WTC11 (cell line): Measurements from ENCODE around the gene NEK10. TPM values are rescaled to one million over a fixed set of nuclear protein-coding genes. Genes with fewer than 3 reads are reported as not detected.
A peak's percentile ranks its signal among the peaks of the same experiment; 100 is the strongest.

Source experiments
- ATAC-seq: fragments of 200-7000 bp; cut with Tn5 transposase; 2 replicates; pipeline ENCODE4 v1.10.0; 2021; ENCODE audit warnings: mild to moderate bottlenecking, moderate library complexity
- CTCF ChIA-PET: fragments of 300-600 bp; sonication (Branson Sonifier 250); formaldehyde crosslinking; loops from one replicate; lab custom pipeline; 2021; ENCODE audit warnings: antibody characterized with exemption; lab: Charles Lee
- POLR2A ChIA-PET: fragments of 350-600 bp; sonication (Branson Sonifier 250); formaldehyde crosslinking; loops from one replicate; lab custom pipeline; 2021; ENCODE audit warnings: antibody characterized with exemption; lab: Charles Lee
- DNase-seq: peaks from one replicate; pipeline ENCODE4 v3.0.0; 2021; ENCODE audit warnings: low spot score
- H3K27ac Mint-ChIP-seq: 2 replicates; pipeline ENCODE4 v1.8.0; 2021; ENCODE audit warnings: mixed read lengths
- H3K27me3 Mint-ChIP-seq: 2 replicates; pipeline ENCODE4 v1.8.0; 2021; ENCODE audit warnings: low read depth, mild to moderate bottlenecking, moderate library complexity, mixed read lengths
- H3K36me3 Mint-ChIP-seq: 2 replicates; pipeline ENCODE4 v1.8.0; 2021; ENCODE audit warnings: mixed read lengths
- H3K4me1 Mint-ChIP-seq: 2 replicates; pipeline ENCODE4 v1.8.0; 2022; ENCODE audit warnings: mixed read lengths
- H3K4me3 Mint-ChIP-seq: 2 replicates; pipeline ENCODE4 v1.8.0; 2021; ENCODE audit warnings: mild to moderate bottlenecking, moderate library complexity, mixed read lengths
- H3K9me3 Mint-ChIP-seq: 2 replicates; pipeline ENCODE4 v1.8.0; 2021; ENCODE audit warnings: mixed read lengths
- ESRRA ChIP-seq: sonication (generic); formaldehyde crosslinking; IDR thresholded peaks from 2 replicates; pipeline ENCODE4 v1.8.1; 2022; ENCODE audit warnings: mild to moderate bottlenecking, missing genetic modification reagents, borderline replicate concordance
- GABPB1 ChIP-seq: sonication (generic); formaldehyde crosslinking; IDR thresholded peaks from 2 replicates; pipeline ENCODE4 v1.8.1; 2023; ENCODE audit warnings: mild to moderate bottlenecking, missing genetic modification reagents
- HMGA2 ChIP-seq: fragments of 250-450 bp; sonication (Bioruptor Pico); IDR thresholded peaks from 2 replicates; pipeline ENCODE4 v1.4.0; 2021; ENCODE audit warnings: mild to moderate bottlenecking, moderate library complexity
- JUN ChIP-seq: sonication (generic); formaldehyde crosslinking; IDR thresholded peaks from 2 replicates; pipeline ENCODE4 v1.8.0; 2023; ENCODE audit warnings: mild to moderate bottlenecking, missing genetic modification reagents
- MYBL2 ChIP-seq: sonication (generic); formaldehyde crosslinking; IDR thresholded peaks from 2 replicates; pipeline ENCODE4 v1.8.1; 2023; ENCODE audit warnings: mild to moderate bottlenecking, moderate library complexity, missing genetic modification reagents
- OVOL2 ChIP-seq: fragments of 250-450 bp; sonication (Bioruptor Pico); IDR thresholded peaks from 2 replicates; pipeline ENCODE4 v1.9.0; 2021; ENCODE audit warnings: mild to moderate bottlenecking, borderline replicate concordance
- RORB ChIP-seq: fragments of 250-450 bp; sonication (Bioruptor Pico); IDR thresholded peaks from 2 replicates; pipeline ENCODE4 v1.9.0; 2021; ENCODE audit warnings: mild to moderate bottlenecking
- SMAD4 ChIP-seq: sonication (generic); formaldehyde crosslinking; IDR thresholded peaks from 2 replicates; pipeline ENCODE4 v1.8.0; 2022; ENCODE audit warnings: mild to moderate bottlenecking, missing genetic modification reagents
- TP53 ChIP-seq: sonication (generic); formaldehyde crosslinking; IDR thresholded peaks from 2 replicates; pipeline ENCODE4 v1.8.1; 2023; ENCODE audit warnings: mild to moderate bottlenecking, missing genetic modification reagents
- ZNF232 ChIP-seq: sonication (generic); formaldehyde crosslinking; IDR thresholded peaks from 2 replicates; pipeline ENCODE4 v1.8.0; 2022; ENCODE audit warnings: mild to moderate bottlenecking, missing genetic modification reagents
- ZNF317 ChIP-seq: sonication (generic); formaldehyde crosslinking; IDR thresholded peaks from 2 replicates; pipeline ENCODE4 v1.8.1; 2023; ENCODE audit warnings: low read depth, mild to moderate bottlenecking, moderate library complexity, missing genetic modification reagents, borderline replicate concordance
- total RNA-seq: library from RNA; stranded (reverse); gene quantifications from 3 replicates; pipeline ENCODE4 v1.2.3, GENCODE V29; 2021
- TF ChIP-seq, protein P1 (sequence below): sonication (generic); formaldehyde crosslinking; IDR thresholded peaks from 2 replicates; pipeline ENCODE4 v1.8.0; 2022; ENCODE audit warnings: mild to moderate bottlenecking, missing genetic modification reagents
- TF ChIP-seq, protein P2 (sequence below): sonication (generic); formaldehyde crosslinking; IDR thresholded peaks from 2 replicates; pipeline ENCODE4 v1.8.1; 2022; ENCODE audit warnings: mild to moderate bottlenecking, missing genetic modification reagents, moderate library complexity, borderline replicate concordance
- TF ChIP-seq, protein P3 (sequence below): sonication (generic); formaldehyde crosslinking; IDR thresholded peaks from 2 replicates; pipeline ENCODE4 v1.8.1; 2023; ENCODE audit warnings: mild to moderate bottlenecking, missing genetic modification reagents, moderate library complexity
- TF ChIP-seq, protein P4 (sequence below): fragments of 250-450 bp; sonication (Bioruptor Pico); IDR thresholded peaks from 2 replicates; pipeline ENCODE4 v1.9.0; 2021; ENCODE audit warnings: mild to moderate bottlenecking
- TF ChIP-seq, protein P5 (sequence below): fragments of 250-450 bp; sonication (Bioruptor Pico); IDR thresholded peaks from 2 replicates; pipeline ENCODE4 v1.8.0; 2021; ENCODE audit warnings: mild to moderate bottlenecking
- TF ChIP-seq, protein P6 (sequence below): sonication (generic); formaldehyde crosslinking; IDR thresholded peaks from 2 replicates; pipeline ENCODE4 v1.8.0; 2022; ENCODE audit warnings: mild to moderate bottlenecking, missing genetic modification reagents
- TF ChIP-seq, protein P7 (sequence below): sonication (generic); formaldehyde crosslinking; IDR thresholded peaks from 2 replicates; pipeline ENCODE4 v1.8.0; 2022; ENCODE audit warnings: mild to moderate bottlenecking, missing genetic modification reagents
- TF ChIP-seq, protein P8 (sequence below): fragments of 200-600 bp; IDR thresholded peaks from 2 replicates; pipeline ENCODE4 v1.8.0; 2022; ENCODE audit warnings: antibody characterized with exemption
- TF ChIP-seq, protein P9 (sequence below): sonication (generic); formaldehyde crosslinking; IDR thresholded peaks from 2 replicates; pipeline ENCODE4 v1.8.0; 2023; ENCODE audit warnings: mild to moderate bottlenecking, missing genetic modification reagents
- TF ChIP-seq, protein P10 (sequence below): sonication (generic); formaldehyde crosslinking; IDR thresholded peaks from 2 replicates; pipeline ENCODE4 v1.8.0; 2022; ENCODE audit warnings: mild to moderate bottlenecking, missing genetic modification reagents

Gene NEK10
- total RNA-seq, 1 experiment from 2014 or later = 0.37 TPM

DNA sequence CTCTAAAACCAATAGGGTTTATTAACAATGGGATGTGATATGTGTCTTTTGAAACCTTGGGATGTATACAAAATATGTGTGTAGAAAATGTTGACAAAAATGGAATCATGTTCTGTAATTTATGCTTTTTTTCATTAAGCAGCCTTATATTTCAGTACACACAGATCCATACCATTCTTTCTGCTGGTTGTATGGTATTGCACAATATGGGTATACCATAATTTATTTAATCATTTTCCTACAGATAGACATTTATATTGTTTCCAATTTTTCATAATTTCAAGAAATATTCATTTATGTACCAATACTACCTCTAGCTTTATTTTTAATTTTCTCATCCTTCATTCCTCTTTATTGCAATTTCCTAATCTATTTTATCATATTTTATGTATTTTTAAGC lies 83.5 kb downstream of the NEK10 start (continued):
- TF ChIP-seq, protein P1, sequence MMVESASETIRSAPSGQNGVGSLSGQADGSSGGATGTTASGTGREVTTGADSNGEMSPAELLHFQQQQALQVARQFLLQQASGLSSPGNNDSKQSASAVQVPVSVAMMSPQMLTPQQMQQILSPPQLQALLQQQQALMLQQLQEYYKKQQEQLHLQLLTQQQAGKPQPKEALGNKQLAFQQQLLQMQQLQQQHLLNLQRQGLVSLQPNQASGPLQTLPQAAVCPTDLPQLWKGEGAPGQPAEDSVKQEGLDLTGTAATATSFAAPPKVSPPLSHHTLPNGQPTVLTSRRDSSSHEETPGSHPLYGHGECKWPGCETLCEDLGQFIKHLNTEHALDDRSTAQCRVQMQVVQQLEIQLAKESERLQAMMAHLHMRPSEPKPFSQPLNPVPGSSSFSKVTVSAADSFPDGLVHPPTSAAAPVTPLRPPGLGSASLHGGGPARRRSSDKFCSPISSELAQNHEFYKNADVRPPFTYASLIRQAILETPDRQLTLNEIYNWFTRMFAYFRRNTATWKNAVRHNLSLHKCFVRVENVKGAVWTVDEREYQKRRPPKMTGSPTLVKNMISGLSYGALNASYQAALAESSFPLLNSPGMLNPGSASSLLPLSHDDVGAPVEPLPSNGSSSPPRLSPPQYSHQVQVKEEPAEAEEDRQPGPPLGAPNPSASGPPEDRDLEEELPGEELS (CRISPR knock-in tag) = no peak
- TF ChIP-seq TP53 (CRISPR knock-in tag) = no peak
- TF ChIP-seq, all 79 proteins: peak for 0

DNA sequence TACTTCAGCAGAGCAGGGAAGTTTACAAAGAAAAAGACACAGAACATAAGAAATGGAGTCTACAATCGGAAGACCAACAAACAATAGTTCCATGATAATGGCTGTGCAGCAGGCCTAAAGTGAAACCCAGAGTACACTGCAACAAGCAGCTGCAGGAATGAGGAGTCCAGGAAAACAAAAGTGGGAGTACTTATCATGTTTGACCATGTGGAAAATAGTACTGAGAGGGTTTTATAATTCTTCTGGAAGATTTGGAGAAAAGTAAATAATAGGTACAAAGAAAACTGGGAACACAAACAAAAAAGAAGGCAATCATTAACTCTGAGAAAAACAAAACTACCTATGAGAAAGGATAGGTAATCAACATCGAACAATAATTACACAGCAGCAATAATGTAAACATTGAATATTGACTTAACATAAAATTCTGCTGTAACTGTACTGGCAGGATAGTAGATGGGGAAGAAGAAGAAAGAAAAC lies 87.5 kb downstream of the NEK10 start:
- CTCF ChIA-PET = no interaction called here
- H3K36me3 Mint-ChIP-seq = no peaks in the 10 kb centered on the region
- no peak for ATAC-seq
- TF ChIP-seq, protein P2, sequence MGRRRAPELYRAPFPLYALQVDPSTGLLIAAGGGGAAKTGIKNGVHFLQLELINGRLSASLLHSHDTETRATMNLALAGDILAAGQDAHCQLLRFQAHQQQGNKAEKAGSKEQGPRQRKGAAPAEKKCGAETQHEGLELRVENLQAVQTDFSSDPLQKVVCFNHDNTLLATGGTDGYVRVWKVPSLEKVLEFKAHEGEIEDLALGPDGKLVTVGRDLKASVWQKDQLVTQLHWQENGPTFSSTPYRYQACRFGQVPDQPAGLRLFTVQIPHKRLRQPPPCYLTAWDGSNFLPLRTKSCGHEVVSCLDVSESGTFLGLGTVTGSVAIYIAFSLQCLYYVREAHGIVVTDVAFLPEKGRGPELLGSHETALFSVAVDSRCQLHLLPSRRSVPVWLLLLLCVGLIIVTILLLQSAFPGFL (CRISPR knock-in tag) = no peak
- TF ChIP-seq RORB (CRISPR knock-in tag) (no peak), GABPB1 (CRISPR knock-in tag) (no peak), JUN (CRISPR knock-in tag) (no peak)
- TF ChIP-seq, protein P3, sequence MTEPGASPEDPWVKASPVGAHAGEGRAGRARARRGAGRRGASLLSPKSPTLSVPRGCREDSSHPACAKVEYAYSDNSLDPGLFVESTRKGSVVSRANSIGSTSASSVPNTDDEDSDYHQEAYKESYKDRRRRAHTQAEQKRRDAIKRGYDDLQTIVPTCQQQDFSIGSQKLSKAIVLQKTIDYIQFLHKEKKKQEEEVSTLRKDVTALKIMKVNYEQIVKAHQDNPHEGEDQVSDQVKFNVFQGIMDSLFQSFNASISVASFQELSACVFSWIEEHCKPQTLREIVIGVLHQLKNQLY (CRISPR knock-in tag) = no peak
- TF ChIP-seq, protein P4, sequence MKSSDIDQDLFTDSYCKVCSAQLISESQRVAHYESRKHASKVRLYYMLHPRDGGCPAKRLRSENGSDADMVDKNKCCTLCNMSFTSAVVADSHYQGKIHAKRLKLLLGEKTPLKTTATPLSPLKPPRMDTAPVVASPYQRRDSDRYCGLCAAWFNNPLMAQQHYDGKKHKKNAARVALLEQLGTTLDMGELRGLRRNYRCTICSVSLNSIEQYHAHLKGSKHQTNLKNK (CRISPR knock-in tag) = no peak
- TF ChIP-seq, protein P5, sequence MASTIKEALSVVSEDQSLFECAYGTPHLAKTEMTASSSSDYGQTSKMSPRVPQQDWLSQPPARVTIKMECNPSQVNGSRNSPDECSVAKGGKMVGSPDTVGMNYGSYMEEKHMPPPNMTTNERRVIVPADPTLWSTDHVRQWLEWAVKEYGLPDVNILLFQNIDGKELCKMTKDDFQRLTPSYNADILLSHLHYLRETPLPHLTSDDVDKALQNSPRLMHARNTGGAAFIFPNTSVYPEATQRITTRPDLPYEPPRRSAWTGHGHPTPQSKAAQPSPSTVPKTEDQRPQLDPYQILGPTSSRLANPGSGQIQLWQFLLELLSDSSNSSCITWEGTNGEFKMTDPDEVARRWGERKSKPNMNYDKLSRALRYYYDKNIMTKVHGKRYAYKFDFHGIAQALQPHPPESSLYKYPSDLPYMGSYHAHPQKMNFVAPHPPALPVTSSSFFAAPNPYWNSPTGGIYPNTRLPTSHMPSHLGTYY (CRISPR knock-in tag) = no peak
- TF ChIP-seq, protein P6, sequence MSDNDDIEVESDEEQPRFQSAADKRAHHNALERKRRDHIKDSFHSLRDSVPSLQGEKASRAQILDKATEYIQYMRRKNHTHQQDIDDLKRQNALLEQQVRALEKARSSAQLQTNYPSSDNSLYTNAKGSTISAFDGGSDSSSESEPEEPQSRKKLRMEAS = no peak
- TF ChIP-seq, all 79 proteins: peak for 0
- H3K9me3 Mint-ChIP-seq = peaks cover 9% of the 10 kb centered on the region
- H3K4me1 Mint-ChIP-seq = 0 out of 2 replicates have a peak, but pooled peaks cover under 1% of the 10 kb centered on the region
- no peak for DNase-seq
- H3K27me3 Mint-ChIP-seq = no peaks in the 10 kb centered on the region
- no peak overlapping the region for H3K27ac Mint-ChIP-seq
- no peak overlapping the region for H3K4me3 Mint-ChIP-seq
- POLR2A ChIA-PET = no interaction called here

DNA sequence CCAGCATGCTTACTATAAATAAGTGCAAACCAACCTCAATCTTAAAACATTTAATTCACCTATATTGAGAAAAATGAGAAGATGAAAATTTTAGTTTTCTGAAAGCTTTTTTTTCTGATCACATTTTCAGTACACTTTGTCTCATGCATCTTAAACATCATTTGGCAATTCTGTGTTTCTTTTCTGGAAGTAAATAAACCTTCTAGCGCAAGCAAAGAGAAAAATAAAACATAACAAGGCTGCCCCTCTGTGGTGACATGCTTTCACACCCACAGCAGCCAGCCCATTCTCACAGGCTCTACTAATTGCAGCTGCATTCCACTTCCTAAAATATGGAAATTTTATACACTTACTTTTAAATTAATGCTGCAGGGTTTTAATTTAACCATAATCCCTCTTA lies 90.1 kb downstream of the NEK10 start:
- ChIA-PET POLR2A (no interaction called here), CTCF (interaction anchor here (1.0 to 1.3 kb wide), 5 partner anchors 25 to 145 kb away, joined by 4 to 6 read pairs (median 6); no protein-coding TSS in a partner anchor)
- H3K4me1 Mint-ChIP-seq = no peaks in the 10 kb centered on the region
- DNase-seq (peak; percentile 19), ATAC-seq (peak; percentile 55; the same call in 1 of the 2 replicates)
- no peak overlapping the region for H3K27ac Mint-ChIP-seq
- H3K4me3 Mint-ChIP-seq = no peak overlapping the region
- no peaks in the 10 kb centered on the region for H3K36me3 Mint-ChIP-seq
- no peaks in the 10 kb centered on the region for H3K27me3 Mint-ChIP-seq
- H3K9me3 Mint-ChIP-seq = peaks cover 9% of the 10 kb centered on the region
- TF ChIP-seq SMAD4 (no peak), ESRRA (no peak), HMGA2 (no peak), ZNF232 (CRISPR knock-in tag) (no peak), MYBL2 (CRISPR knock-in tag) (no peak), ZNF317 (CRISPR knock-in tag) (no peak), OVOL2 (CRISPR knock-in tag) (no peak)
- TF ChIP-seq, protein P7, sequence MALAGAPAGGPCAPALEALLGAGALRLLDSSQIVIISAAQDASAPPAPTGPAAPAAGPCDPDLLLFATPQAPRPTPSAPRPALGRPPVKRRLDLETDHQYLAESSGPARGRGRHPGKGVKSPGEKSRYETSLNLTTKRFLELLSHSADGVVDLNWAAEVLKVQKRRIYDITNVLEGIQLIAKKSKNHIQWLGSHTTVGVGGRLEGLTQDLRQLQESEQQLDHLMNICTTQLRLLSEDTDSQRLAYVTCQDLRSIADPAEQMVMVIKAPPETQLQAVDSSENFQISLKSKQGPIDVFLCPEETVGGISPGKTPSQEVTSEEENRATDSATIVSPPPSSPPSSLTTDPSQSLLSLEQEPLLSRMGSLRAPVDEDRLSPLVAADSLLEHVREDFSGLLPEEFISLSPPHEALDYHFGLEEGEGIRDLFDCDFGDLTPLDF (CRISPR knock-in tag) = no peak
- TF ChIP-seq, protein P8, sequence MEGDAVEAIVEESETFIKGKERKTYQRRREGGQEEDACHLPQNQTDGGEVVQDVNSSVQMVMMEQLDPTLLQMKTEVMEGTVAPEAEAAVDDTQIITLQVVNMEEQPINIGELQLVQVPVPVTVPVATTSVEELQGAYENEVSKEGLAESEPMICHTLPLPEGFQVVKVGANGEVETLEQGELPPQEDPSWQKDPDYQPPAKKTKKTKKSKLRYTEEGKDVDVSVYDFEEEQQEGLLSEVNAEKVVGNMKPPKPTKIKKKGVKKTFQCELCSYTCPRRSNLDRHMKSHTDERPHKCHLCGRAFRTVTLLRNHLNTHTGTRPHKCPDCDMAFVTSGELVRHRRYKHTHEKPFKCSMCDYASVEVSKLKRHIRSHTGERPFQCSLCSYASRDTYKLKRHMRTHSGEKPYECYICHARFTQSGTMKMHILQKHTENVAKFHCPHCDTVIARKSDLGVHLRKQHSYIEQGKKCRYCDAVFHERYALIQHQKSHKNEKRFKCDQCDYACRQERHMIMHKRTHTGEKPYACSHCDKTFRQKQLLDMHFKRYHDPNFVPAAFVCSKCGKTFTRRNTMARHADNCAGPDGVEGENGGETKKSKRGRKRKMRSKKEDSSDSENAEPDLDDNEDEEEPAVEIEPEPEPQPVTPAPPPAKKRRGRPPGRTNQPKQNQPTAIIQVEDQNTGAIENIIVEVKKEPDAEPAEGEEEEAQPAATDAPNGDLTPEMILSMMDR = no peak
- TF ChIP-seq, protein P9, sequence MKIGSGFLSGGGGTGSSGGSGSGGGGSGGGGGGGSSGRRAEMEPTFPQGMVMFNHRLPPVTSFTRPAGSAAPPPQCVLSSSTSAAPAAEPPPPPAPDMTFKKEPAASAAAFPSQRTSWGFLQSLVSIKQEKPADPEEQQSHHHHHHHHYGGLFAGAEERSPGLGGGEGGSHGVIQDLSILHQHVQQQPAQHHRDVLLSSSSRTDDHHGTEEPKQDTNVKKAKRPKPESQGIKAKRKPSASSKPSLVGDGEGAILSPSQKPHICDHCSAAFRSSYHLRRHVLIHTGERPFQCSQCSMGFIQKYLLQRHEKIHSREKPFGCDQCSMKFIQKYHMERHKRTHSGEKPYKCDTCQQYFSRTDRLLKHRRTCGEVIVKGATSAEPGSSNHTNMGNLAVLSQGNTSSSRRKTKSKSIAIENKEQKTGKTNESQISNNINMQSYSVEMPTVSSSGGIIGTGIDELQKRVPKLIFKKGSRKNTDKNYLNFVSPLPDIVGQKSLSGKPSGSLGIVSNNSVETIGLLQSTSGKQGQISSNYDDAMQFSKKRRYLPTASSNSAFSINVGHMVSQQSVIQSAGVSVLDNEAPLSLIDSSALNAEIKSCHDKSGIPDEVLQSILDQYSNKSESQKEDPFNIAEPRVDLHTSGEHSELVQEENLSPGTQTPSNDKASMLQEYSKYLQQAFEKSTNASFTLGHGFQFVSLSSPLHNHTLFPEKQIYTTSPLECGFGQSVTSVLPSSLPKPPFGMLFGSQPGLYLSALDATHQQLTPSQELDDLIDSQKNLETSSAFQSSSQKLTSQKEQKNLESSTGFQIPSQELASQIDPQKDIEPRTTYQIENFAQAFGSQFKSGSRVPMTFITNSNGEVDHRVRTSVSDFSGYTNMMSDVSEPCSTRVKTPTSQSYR (CRISPR knock-in tag) = no peak
- TF ChIP-seq, protein P10, sequence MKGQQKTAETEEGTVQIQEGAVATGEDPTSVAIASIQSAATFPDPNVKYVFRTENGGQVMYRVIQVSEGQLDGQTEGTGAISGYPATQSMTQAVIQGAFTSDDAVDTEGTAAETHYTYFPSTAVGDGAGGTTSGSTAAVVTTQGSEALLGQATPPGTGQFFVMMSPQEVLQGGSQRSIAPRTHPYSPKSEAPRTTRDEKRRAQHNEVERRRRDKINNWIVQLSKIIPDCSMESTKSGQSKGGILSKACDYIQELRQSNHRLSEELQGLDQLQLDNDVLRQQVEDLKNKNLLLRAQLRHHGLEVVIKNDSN (CRISPR knock-in tag) = no peak
